Stimulated activated CD4-positive, alpha-beta T cell treated with anti-CD3 and anti-CD28 coated beads, Interleukin-2, amount 100 ng/mL, for 48 hours (primary cell): ENCODE results near the gene CCDC3.
"Not testable (repeated sequence)": the region's sequence is repeated elsewhere in the genome, so short reads cannot be mapped to it uniquely, and the experiment has no call there.

Source experiments
- DNase-seq, 2 donors: peaks; one replicate each; pipeline ENCODE4 v3.0.0-alpha.2; 2020

CCDC3 gene

DNA sequence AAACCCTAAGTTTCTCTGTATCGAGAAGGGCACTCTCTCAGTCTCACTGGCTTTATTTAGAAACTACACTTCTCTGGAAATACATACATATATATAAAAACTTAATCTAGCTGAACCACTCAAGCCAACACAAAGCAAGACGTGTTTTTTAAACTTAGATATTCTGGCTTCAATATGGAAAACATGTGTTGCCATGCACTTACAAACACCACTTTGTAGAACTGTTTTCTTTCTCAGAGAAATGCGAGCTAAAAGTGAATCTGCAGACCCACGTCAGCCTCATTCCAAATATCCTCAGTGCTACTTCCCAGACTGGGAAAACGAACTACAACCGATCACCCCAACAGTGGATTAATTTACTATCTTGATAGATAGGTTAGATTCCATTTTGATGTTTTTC is 1.7 kb downstream of the CCDC3 start:
- DNase-seq, result no peak

GRCh38 chr10:12995425-12995861 is 6.1 kb downstream of the CCDC3 start:
- no peak for DNase-seq

- no peak for DNase-seq
Observed at GRCh38 chr10:12993595-12993994, 7.9 kb downstream of the CCDC3 start.

DNA sequence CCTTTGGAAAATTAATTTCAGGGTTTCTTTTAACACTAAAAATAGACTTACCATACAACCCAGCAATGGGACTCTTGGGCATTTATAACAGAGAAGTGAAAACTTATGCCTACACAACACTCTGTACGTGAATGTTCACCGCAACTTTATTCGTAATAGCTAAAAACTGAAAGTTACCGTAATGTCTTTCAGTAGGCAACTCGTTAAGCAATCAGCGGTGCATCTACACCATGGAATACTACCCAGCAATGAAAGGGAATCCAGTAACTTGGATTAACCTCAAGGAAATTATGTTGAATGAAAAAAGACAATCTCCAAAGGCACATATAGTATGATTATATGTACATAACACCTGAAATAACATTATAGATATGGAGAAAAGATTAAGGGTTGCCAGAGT is 16.2 kb downstream of the CCDC3 start:
- DNase-seq, result no peak

GRCh38 chr10:12984165-12984747 is 17.3 kb downstream of the CCDC3 start:
- DNase-seq, result no peak

- DNase-seq, result not testable (repeated sequence)
Observed at GRCh38 chr10:12983568-12983967, 17.9 kb downstream of the CCDC3 start.

DNA sequence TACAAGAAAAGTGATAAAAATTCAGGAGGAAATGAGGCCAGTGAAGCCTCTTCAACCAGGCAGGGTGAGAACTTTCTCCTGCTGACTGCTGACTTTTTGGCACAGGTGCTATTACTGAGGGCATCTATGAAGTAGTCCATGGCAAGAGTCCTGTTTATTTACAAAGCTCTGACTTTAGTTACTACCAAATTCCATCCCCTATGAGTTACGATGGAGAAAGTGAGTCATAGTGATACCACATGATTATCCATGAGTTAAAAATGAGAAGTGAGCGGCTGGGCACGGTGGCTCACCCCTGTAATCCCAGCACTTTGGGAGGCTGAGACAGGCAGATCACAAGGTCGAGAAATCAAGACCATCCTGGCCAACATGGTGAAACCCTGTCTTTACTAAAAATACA is 19.9 kb downstream of the CCDC3 start:
- no peak for DNase-seq

GRCh38 chr10:12980713-12981306 is 20.7 kb downstream of the CCDC3 start:
- DNase-seq, result no peak

- no peak for DNase-seq
Observed at GRCh38 chr10:12980102-12980661, 21.3 kb downstream of the CCDC3 start.

DNA sequence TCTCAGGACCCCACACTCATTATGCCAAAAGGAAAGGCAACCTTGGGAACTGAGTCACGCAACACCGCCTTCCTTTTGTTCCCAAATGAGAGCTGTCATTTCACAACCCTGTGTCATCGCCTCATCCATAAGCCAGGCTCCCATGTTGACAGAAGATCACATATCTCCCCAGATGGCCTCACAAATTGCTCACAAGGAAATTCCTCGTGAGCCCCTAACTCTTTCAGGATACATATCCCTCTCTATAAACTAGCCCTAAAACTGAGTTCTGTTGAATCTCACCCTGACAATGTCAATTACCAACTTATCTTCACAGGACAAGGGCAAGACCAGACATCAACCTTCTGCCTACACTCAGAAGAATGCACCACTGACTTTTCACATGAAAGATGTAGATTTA is 22.6 kb downstream of the CCDC3 start:
- DNase-seq, result no peak

- DNase-seq, result no peak
Observed at GRCh38 chr10:12975906-12976305, 25.6 kb downstream of the CCDC3 start.

DNA sequence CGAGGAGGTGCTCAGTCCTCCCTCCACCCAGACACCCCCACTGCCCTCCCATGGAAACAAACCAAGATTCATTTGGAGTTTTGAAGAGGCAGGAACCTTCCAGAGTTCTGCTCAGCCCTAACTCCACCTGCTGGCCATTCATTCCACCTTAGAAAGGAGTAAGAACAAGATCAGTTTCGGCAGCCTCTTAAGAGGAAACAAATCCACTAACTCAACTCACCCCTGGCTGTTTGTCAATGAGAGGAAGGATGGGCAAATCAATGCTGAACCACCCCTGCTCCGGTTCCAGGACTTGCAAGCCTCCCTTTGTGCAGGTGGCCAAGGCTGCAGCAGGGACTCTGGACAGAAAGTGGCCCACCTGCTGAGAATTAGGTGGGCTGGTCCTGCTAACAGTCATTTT is 26.2 kb downstream of the CCDC3 start:
- no peak for DNase-seq

- no peak for DNase-seq
Observed at GRCh38 chr10:12974491-12975199, 26.9 kb downstream of the CCDC3 start.

GRCh38 chr10:12974078-12974477 is 27.4 kb downstream of the CCDC3 start:
- no peak for DNase-seq

GRCh38 chr10:12973149-12973718 is 28.3 kb downstream of the CCDC3 start:
- DNase-seq, result no peak

GRCh38 chr10:12972146-12972545 is 29.4 kb downstream of the CCDC3 start:
- DNase-seq, result no peak

DNA sequence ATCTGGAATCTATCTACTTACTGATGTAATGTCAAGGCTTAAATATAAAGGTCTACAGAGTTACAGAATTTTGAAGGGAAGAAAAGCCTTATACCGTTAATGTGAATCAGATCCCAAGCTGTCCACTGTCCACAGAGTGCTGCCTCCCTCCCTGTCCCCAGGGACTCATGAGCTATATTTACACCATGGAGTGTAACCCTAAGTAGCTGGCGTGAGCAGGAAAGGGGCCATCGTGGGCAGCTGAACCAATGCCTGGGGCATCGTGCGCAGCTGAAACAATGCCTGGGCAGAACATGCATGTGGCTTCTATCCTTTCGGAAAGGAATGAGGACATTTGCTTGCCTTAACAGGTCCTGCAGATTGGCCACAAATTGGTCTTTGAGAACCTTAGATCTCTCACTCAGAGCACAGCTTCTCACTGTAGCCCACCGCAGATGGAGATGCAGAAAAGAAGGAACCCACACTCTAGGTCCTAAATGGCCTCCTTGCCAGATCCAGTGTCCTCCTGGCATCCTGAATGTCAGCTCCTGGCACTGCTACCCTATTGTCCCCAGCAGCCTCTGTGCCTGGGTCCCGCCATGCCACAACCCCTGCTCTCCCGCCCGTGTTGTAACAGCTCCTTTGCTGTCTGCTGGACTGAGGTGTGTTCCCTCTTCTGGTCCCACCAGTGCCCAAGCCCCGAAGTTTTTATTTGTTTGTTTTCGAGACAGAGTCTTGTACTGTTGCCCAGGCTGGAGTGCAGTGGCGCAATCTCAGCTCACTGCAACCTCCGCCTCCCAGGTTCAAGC is 30.3 kb downstream of the CCDC3 start:
- no peak for DNase-seq

DNA sequence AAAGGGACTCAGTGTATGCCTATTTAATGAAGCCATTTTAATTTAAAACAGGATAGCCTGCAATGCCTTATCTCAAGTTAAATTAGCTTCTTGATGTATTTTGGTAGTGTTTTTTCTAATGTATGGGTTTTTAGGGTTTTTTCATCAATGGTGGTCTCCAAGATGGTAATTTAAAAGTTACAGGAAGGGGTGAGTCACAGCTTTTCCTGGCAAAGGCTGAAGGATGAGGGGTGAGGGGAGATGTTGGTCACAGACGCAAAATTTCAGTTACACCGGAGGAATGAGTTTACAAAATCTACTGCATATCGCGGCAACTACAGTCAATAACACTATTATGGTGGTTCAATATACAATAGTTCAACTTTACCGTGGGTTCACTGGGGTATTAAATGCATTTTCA is 31.6 kb downstream of the CCDC3 start:
- no peak for DNase-seq

DNA sequence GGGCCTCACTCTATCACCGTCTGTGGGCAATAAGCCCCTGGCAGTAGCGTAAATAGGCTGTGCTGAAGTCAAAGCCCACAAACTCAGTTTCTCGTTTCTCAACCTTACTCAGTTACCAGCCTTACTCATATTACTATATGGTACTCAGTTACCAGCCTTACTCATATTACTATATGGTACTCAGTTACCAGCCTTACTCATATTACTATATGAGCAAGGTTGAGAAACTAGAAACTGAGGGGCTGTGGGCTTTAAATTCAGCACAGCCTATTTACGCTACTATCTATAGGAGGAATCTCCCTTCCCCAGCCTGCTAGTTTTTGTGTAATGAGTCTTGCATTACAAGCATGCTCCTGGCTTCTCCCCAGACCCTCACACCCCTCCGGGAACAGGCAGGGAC is 35.4 kb downstream of the CCDC3 start:
- DNase-seq, result no peak

GRCh38 chr10:12965571-12965970 is 35.9 kb downstream of the CCDC3 start:
- DNase-seq, result no peak

GRCh38 chr10:12962556-12962955 is 39.0 kb downstream of the CCDC3 start:
- no peak for DNase-seq

DNA sequence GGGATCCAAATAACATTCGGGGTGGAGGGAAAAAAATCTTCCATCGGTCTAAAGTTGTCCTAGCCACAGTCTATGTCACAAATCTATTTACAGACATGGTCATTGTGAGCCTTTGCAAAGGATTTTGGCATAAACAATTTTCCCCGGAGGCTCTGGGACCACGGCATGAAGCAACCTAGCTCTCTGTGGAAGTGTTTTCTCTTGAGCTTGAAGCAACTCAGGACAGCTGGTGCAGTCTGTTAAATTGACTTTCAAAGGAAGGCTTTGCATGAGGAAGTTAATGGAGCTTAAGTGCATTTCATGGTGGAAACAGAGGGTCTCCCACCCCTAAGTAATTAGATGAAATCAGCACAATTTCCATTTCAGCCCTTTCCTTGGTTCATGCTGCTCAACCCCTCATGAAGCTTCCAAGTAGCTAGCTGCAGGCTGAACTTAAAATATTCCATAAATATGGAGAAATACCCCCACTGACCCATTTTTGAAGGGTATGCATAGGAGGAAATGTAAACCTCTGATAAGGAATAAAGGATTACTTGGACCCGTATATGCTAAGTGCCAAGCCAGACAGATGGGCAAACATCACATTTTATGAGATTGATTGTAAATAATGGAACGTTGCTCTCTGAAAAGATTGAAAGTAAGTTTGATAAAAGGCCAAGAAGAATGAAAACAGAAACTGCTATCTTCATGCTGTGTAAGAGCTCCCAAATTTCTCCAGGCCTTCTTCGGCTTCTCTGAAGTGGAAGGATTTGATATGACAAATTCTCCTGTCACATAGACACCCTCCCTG is 39.9 kb downstream of the CCDC3 start:
- DNase-seq, result no peak
